Activated T-cell treated with anti-CD3 and anti-CD28 coated beads, Interleukin-2, amount 50 U/mL, for 4 hours (primary cell): ENCODE measurements around the gene FAM20B. TPM values are rescaled to one million over a fixed set of nuclear protein-coding genes. Genes with fewer than 3 reads are reported as not detected.
"Not testable (repeated sequence)": the region's sequence is repeated elsewhere in the genome, so short reads cannot be mapped to it uniquely, and the experiment has no call there.

Experiments used
- ATAC-seq, 2 donors: fragments of 200-7000 bp; cut with Tn5 transposase; one replicate each; pipeline ENCODE4 v1.10.0; 2021
- DNase-seq: peaks from one replicate; pipeline ENCODE4 v3.0.0-alpha.2; 2020
- H3K27me3 Mint-ChIP-seq: one replicate; pipeline ENCODE4 v1.8.0; 2021; ENCODE audit warnings: low read depth, mixed read lengths
- H3K36me3 Mint-ChIP-seq: one replicate; pipeline ENCODE4 v1.8.0; 2022; ENCODE audit warnings: mixed read lengths; ENCODE audit not compliant: insufficient read depth
- H3K4me1 Mint-ChIP-seq: one replicate; pipeline ENCODE4 v1.8.0; 2021; ENCODE audit warnings: low read depth, mixed read lengths
- H3K4me3 Mint-ChIP-seq: one replicate; pipeline ENCODE4 v1.8.0; 2021; ENCODE audit warnings: mild to moderate bottlenecking, moderate library complexity, mixed read lengths
- H3K9me3 Mint-ChIP-seq: one replicate; pipeline ENCODE4 v1.8.0; 2021; ENCODE audit warnings: mixed read lengths
- total RNA-seq, 3 donors: library from RNA; stranded (reverse); gene quantifications; one replicate each; pipeline ENCODE4 v1.2.1, GENCODE V29; 2021

The FAM20B gene
- total RNA-seq, 3 donors from 2014 or later: 35.1 to 37.9 (median 35.7) TPM

DNA sequence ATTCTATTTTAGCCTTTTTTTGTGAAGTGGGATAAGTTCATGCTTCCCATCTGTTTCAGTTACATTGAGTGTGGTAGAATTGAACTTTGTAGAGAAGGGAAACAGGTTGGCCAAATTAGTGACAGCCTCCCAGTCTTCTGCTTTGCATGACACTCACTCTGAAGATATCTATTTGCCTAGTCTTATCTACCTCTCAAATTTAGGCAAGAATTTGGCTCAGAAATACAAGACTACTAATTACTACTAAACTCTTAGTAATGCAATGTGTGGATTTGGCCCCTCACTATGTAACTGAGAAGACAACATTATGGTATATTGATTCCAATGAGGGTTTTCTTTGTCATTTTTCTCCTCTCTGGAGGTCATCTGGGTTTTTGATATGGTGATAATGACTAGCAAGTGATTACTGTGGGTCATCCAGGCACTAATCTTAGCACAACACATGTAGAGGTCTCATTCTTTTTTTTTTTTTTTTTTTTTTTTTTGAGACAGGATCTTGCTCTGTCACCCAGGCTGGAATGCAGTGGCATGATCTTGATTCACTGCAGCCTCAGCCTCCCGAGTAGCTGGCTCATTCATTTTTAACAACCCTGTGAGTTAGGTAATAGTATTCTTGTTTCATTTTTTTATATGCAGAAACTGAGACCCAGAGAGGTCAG, 6.3 kb downstream of the FAM20B start:
- Mint-ChIP-seq H3K36me3 (peaks cover 2% of the 10 kb centered on the region), H3K4me3 (no peak overlapping the region), H3K9me3 (no peaks in the 10 kb centered on the region), H3K27me3 (no peaks in the 10 kb centered on the region), H3K4me1 (peaks cover 87% of the 10 kb centered on the region)
- DNase-seq (no peak), ATAC-seq (no peak)

DNA sequence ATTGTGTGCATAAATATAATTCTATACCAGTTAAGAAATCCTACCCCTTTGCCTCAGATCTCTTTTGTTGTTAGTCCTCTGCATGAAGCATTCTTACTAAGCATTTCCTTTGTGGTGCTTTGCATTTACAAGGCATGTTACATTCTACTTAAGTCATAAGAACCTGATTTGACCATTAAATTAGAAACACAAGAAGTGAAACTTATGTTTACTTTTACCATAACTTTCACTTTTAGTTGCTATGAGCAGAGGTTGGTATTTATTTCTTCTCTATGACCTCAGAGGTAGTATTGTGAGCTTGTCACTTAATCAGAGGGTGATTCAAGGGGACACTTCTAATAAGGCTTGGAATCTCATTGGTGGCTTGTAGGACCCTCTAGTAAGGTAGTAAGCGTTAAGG, 9.0 kb downstream of the FAM20B start:
- ATAC-seq (peak; percentile 68 to 70), DNase-seq (no peak)
- Mint-ChIP-seq H3K4me1 (peaks cover 84% of the 10 kb centered on the region), H3K36me3 (peaks cover 2% of the 10 kb centered on the region), H3K4me3 (no peak overlapping the region), H3K9me3 (no peaks in the 10 kb centered on the region), H3K27me3 (no peaks in the 10 kb centered on the region)

DNA sequence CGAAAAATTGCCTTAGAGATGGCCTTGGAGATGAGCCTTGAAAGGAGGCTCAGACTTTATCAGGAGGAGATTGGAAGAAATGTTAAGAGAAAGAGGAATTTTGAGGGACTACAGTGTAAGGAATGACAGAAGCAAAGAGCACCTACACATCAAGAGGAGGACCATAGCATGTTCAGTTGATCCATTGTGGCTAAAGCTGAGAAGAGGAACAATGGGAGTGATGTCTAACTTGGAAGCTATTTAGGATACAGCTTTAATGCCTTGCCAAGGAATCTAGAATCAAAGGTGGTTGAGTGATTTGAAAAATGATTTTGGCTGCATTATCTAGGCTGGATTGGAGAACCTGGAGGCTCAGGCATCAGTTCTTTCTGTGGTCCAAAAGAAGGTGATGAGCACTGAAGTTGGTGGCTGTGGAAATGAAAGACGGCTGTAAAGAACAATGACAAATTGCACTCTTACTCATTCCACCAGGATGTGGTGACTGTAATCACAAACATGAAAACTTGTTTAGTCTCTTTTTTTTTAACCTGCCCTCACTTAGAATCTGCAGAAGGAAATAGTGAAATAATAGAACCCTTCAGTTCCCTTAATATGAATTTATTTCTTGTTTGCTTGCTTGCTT, 11.3 kb downstream of the FAM20B start:
- Mint-ChIP-seq H3K27me3 (no peaks in the 10 kb centered on the region), H3K9me3 (no peaks in the 10 kb centered on the region), H3K36me3 (peaks cover 2% of the 10 kb centered on the region), H3K4me3 (peak overlapping the region; percentile 1), H3K4me1 (peaks cover 61% of the 10 kb centered on the region)
- peak; percentile 81 to 87 for ATAC-seq
- DNase-seq: no peak

DNA sequence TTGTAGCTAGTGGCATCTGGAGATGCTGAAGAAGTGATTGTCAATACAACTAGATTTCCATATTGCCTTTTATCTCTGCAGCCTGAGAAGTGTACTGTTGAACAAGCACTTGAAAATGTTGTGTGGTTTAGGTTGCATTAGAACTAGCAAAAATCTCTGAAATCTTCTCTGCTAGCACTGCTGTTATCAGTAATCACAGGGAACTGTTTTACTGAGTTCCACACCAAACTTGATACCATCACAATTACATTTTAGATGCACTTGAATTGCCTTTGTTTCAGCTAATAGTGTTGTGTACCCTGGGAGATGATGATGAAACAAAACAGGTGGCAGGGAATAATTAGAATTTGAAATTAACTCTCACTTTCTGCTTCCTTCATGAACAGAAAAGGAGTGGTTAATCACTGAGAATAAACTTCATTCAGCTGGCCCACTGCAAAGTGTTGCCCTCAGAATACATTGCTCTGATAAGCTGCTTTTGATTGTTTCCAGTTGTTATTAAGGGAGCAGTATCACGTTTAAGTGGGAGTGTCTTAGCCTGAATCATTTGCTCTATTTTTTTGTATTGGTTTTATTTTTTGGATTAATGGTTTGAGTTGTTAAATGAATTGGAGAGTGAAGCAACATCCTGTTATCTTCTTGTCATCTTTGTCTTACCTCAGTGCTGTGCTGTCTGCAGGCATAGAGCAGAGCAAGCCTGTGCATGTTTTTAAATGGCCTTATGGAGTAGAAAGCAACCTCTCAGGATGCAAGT, 13.0 kb downstream of the FAM20B start:
- no peak for DNase-seq
- H3K27me3 Mint-ChIP-seq: no peaks in the 10 kb centered on the region
- peaks cover 5% of the 10 kb centered on the region for H3K36me3 Mint-ChIP-seq
- H3K4me1 Mint-ChIP-seq: peaks cover 51% of the 10 kb centered on the region
- no peak overlapping the region for H3K4me3 Mint-ChIP-seq
- no peak for ATAC-seq
- H3K9me3 Mint-ChIP-seq: no peaks in the 10 kb centered on the region

DNA sequence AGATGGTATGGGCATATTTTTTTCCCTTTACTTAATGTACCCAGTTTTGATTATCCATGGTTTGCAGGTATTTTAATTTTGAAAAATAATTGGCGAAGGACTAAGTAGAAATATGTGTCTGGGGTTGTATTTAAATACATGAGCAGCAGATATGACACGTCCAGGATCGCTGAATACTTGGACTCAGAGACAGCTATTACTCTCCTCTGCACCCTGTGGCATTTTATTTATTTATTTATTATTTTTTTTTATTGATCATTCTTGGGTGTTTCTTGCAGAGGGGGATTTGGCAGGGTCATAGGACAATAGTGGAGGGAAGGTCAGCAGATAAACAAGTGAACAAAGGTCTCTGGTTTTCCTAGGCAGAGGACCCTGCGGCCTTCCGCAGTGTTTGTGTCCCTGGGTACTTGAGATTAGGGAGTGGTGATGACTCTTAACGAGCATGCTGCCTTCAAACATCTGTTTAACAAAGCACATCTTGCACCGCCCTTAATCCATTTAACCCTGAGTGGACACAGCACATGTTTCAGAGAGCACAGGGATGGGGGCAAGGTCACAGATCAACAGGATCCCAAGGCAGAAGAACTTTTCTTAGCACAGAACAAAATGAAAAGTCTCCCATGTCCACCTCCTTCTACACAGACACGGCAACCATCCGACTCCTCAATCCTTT, 13.9 kb downstream of the FAM20B start:
- DNase-seq, H3K36me3 Mint-ChIP-seq, H3K27me3 Mint-ChIP-seq, ATAC-seq, H3K9me3 Mint-ChIP-seq, H3K4me3 Mint-ChIP-seq: not testable (repeated sequence)
- peaks cover 43% of the 10 kb centered on the region for H3K4me1 Mint-ChIP-seq

DNA sequence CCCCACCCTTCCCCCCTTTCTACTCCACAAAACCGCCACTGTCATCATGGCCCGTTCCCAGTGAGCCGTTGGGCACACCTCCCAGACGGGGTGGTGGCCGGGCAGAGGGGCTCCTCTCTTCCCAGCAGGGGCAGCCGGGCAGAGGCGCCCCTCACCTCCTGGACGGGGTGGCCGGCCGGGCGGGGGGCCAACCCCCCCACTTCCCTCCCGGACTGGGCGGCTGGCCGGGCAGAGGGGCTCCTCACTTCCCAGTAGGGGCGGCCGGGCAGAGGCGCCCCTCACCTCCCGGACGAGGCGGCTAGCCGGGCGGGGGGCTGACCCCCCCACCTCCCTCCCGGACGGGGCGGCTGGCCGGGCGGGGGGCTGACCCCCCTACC, 14.5 kb downstream of the FAM20B start:
- Mint-ChIP-seq H3K36me3 (peaks cover 10% of the 10 kb centered on the region), H3K4me1 (peaks cover 38% of the 10 kb centered on the region)
- not testable (repeated sequence) for H3K4me3 Mint-ChIP-seq, H3K27me3 Mint-ChIP-seq, ATAC-seq, DNase-seq, H3K9me3 Mint-ChIP-seq

DNA sequence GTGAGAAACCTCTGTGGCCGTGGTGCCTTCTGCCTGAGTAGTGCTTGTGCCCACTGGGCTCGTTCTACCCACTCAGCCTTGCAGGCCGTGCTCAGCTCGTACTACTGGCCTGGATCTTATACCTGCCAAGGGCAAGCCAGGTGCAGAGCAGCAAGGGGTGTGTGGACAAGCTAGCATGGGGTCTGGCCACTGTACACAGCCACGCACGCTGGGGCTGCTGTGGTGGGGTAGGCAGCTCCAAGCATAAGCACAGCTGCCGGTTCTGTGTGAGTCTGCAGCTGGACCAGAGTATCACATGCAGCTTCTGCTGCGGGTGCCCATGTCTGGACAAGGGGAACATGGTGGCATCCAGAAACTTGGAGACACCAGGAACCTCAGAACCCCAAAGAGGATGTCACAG, 16.4 kb downstream of the FAM20B start:
- Mint-ChIP-seq H3K36me3 (peaks cover 13% of the 10 kb centered on the region), H3K4me3 (no peak overlapping the region), H3K4me1 (peaks cover 22% of the 10 kb centered on the region), H3K27me3 (no peaks in the 10 kb centered on the region), H3K9me3 (no peaks in the 10 kb centered on the region)
- DNase-seq (no peak), ATAC-seq (no peak)

DNA sequence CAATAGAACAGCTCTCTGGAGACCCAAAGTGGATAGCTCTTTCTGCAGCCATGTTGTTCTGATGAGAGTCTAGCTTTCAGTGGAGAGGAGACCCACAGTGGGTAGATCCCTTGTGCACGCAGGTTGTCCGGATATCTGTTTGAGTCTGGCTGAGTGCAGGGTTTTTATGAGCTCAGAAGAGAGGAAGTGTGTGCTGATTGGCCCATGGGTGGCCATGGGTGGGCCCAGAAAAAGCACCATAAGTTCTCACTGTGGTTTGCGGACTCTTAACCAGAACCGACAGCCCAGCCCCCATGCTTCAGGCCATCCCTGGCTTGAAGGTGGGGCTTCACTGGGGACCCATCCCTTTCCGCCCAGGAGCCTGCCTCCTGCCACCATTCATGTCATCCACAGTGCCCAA, 17.0 kb downstream of the FAM20B start:
- Mint-ChIP-seq H3K36me3 (peaks cover 16% of the 10 kb centered on the region), H3K4me3 (no peak overlapping the region), H3K4me1 (peaks cover 17% of the 10 kb centered on the region), H3K27me3 (no peaks in the 10 kb centered on the region), H3K9me3 (no peaks in the 10 kb centered on the region)
- ATAC-seq (no peak), DNase-seq (no peak)

DNA sequence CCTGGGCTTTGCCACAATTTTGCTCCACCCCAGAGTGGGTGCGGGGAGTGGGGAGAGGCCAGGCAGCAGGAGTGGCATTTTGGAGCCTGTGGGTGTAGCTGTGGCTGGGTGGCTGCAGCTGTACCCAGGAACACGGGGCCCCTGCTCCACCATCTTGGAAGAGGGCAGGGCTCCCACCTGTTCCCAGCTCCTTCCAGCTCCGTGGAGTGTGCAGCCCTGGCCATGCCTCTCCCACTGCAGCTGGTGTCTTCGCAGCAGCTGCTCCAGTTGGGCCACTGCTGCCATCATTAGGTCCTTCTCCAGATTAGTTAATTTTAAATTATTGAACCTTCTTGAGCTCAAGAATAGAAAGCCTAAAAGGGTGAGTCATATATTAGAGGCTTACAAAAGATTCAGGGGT, 17.6 kb downstream of the FAM20B start:
- ATAC-seq (no peak), DNase-seq (no peak)
- no peaks in the 10 kb centered on the region for H3K27me3 Mint-ChIP-seq
- no peak overlapping the region for H3K4me3 Mint-ChIP-seq
- H3K36me3 Mint-ChIP-seq: peaks cover 16% of the 10 kb centered on the region
- no peaks in the 10 kb centered on the region for H3K9me3 Mint-ChIP-seq
- peaks cover 14% of the 10 kb centered on the region for H3K4me1 Mint-ChIP-seq

DNA sequence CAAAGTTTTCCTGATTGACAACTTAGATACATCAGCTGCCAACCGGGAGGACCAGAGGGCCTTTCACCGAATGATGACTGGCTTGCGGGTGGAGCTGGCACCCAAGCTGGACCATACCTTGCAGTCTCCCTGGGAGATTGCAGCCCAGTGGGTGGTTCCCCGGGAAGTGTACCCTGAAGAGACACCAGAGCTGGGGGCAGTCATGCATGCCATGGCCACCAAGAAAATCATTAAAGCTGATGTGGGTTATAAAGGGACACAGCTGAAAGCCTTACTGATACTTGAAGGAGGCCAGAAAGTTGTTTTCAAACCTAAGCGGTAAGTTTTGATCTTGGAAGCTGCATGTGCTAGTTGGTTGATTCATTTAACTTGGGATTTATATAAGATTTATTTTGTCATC, 18.2 kb downstream of the FAM20B start:
- Mint-ChIP-seq H3K9me3 (no peaks in the 10 kb centered on the region), H3K4me3 (no peak overlapping the region), H3K36me3 (peaks cover 17% of the 10 kb centered on the region), H3K27me3 (no peaks in the 10 kb centered on the region), H3K4me1 (peaks cover 8% of the 10 kb centered on the region)
- ATAC-seq: no peak
- no peak for DNase-seq

DNA sequence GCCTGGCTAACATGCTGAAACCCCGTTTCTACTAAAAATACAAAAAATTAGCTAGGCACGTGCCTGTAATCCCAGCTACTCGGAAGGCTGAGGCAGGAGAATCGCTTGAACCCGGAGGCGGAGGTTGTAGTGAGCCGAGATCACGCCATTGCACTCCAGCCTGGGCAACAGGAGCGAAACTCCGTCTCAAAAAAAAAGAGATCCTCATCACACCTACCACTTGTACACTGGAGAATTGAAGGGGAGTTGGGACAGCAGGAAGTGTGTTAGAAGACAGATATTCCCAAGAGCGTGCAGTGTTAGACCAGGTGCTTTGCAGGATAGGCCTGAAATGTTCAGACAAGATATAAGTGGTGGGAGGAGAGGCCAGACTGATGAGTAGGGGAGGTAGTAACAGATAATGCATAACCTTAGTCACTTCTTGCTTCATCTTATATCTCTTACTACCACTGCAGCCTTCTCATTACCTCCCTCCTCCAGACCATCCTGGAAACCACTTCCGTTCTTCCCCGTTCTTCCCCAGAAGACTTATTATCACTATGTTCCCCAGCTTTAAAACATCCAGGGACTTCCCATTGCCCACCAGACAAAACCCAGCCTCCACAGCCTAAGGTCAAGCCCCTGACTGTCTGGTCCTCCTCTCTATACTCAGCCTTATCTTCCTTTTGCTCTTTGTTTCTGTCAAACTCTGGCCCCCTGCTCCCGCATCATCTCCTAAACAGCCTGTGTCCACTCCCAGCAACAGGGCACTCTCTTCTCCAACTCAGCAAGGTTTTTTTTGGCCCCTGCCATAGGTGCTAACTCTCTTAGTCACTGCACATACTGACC, 21.3 kb downstream of the FAM20B start:
- no peak for ATAC-seq
- peaks cover 21% of the 10 kb centered on the region for H3K36me3 Mint-ChIP-seq
- no peak overlapping the region for H3K4me3 Mint-ChIP-seq
- no peaks in the 10 kb centered on the region for H3K27me3 Mint-ChIP-seq
- H3K4me1 Mint-ChIP-seq: peaks cover 3% of the 10 kb centered on the region
- no peaks in the 10 kb centered on the region for H3K9me3 Mint-ChIP-seq
- no peak for DNase-seq

DNA sequence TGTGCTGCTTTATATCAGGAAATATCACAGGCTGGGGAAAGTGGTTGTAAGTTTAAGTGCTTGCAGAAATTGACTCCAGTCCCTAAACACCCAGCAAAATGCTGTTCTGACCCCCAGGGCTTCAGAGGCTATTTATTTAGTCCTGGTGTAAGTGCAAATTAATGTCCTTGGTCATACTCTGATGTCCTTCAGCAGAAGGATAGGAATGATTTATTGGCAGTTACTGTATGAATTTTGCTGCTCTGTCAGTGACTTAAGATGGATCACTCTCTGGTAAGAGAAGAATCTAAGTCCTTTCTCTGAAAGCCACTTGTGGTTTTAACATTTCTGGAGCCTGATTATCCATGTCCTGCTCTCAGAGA, 21.9 kb downstream of the FAM20B start:
- no peak for ATAC-seq
- H3K9me3 Mint-ChIP-seq: no peaks in the 10 kb centered on the region

DNA sequence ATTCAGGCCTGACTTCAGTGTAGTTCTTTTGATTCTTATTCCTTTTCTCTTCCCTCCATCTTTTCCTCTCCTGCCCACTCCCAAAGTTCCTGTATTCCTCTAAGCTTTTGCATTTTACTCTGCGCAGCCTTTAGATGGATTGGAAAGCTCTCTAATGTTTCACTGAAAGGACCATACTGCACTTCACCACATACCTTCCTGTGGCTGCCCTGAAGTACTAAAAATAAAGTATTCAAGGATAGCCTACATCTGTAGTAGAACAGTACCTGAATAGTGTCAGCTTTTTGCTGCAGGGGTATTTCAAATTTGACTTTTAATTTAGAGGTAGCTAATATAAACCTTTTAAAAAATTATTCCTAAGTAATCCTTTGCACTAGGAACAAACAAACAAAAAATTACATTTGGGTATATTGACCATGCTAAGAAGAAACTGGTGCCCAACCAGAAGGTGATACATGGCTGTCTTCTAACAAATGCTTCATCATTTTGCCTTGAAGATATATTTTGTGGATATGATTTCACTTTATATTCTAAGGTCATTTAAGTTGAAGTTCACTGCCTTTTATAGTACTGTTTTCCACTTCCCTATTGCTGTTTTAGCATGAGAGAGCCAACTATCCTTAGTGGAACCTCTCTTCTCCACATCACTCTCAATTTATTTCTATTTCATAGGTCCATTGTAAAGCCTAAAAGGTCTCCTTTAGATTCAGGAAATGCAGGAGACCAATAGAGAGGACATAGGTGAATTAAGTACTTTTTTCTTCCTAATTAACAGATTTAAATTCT, 22.8 kb downstream of the FAM20B start:
- Mint-ChIP-seq H3K36me3 (peaks cover 22% of the 10 kb centered on the region), H3K27me3 (no peaks in the 10 kb centered on the region), H3K4me3 (no peak overlapping the region), H3K4me1 (peaks cover 1% of the 10 kb centered on the region), H3K9me3 (no peaks in the 10 kb centered on the region)
- ATAC-seq: no peak
- no peak for DNase-seq

More for the DNA sequence above, 21.9 kb downstream of the FAM20B start:
- peaks cover 21% of the 10 kb centered on the region for H3K36me3 Mint-ChIP-seq
- H3K4me1 Mint-ChIP-seq: peaks cover 3% of the 10 kb centered on the region
- DNase-seq: no peak
- H3K4me3 Mint-ChIP-seq: no peak overlapping the region
- H3K27me3 Mint-ChIP-seq: no peaks in the 10 kb centered on the region
